SK-N-SH treated with all-trans-retinoic acid at 6 μM for 48 hours (cell line): ENCODE results near the gene PIGN.

Experiments used
- ATAC-seq: fragments of 200-7000 bp; cut with Tn5 transposase; 3 replicates; pipeline ENCODE4 v1.9.1; 2020; ENCODE audit warnings: mild to moderate bottlenecking, moderate library complexity
- ARNTL ChIP-seq: fragments of 450-650 bp; formaldehyde crosslinking; IDR thresholded peaks from 2 replicates; pipeline ENCODE4 v1.5.0; 2020; ENCODE audit warnings: low read depth, mild to moderate bottlenecking, moderate library complexity, borderline replicate concordance
- ESRRG ChIP-seq: fragments of 250-450 bp; sonication (Bioruptor Pico); IDR thresholded peaks from 2 replicates; pipeline ENCODE4 v1.6.1; 2021; ENCODE audit warnings: mild to moderate bottlenecking
- GLIS3 ChIP-seq: fragments of 250-450 bp; sonication (Bioruptor Pico); IDR thresholded peaks from 2 replicates; pipeline ENCODE4 v1.5.0; 2020; ENCODE audit warnings: mild to moderate bottlenecking, moderate library complexity
- ISL1 ChIP-seq: fragments of 250-450 bp; sonication (Bioruptor Pico); IDR thresholded peaks from 2 replicates; pipeline ENCODE4 v2.1.2; 2022; ENCODE audit warnings: mild to moderate bottlenecking, moderate library complexity
- OSR1 ChIP-seq: fragments of 250-450 bp; sonication (Bioruptor Pico); IDR thresholded peaks from 2 replicates; pipeline ENCODE4 v1.8.0; 2022; ENCODE audit warnings: moderate library complexity, mild to moderate bottlenecking, inconsistent platforms
- PPARA ChIP-seq: fragments of 250-450 bp; sonication (Bioruptor Pico); IDR thresholded peaks from 2 replicates; pipeline ENCODE4 v1.5.0; 2020; ENCODE audit warnings: mild to moderate bottlenecking, borderline replicate concordance
- RARB ChIP-seq: fragments of 250-450 bp; sonication (Bioruptor Pico); IDR thresholded peaks from 2 replicates; pipeline ENCODE4 v1.8.0; 2021; ENCODE audit warnings: mild to moderate bottlenecking, moderate library complexity
- SNAI2 ChIP-seq: fragments of 250-450 bp; sonication (Bioruptor Pico); IDR thresholded peaks from 2 replicates; pipeline ENCODE4 v1.5.0; 2020; ENCODE audit warnings: mild to moderate bottlenecking, moderate library complexity
- TCF4 ChIP-seq: fragments of 250-450 bp; sonication (Bioruptor Pico); IDR thresholded peaks from 2 replicates; pipeline ENCODE4 v1.8.0; 2021; ENCODE audit warnings: mild to moderate bottlenecking, moderate library complexity, borderline replicate concordance
- TOX ChIP-seq: fragments of 250-450 bp; sonication (Bioruptor Pico); IDR thresholded peaks from 2 replicates; pipeline ENCODE4 v1.8.0; 2021; ENCODE audit warnings: mild to moderate bottlenecking, moderate library complexity, borderline replicate concordance
- TSHZ2 ChIP-seq: fragments of 250-450 bp; sonication (Bioruptor Pico); IDR thresholded peaks from 2 replicates; pipeline ENCODE4 v1.5.0; 2020; ENCODE audit warnings: mild to moderate bottlenecking, moderate library complexity
- ZC3H10 ChIP-seq: fragments of 250-450 bp; sonication (Bioruptor Pico); IDR thresholded peaks from 2 replicates; pipeline ENCODE4 v1.5.1; 2021; ENCODE audit warnings: mild to moderate bottlenecking, moderate library complexity
- ZFP30 ChIP-seq: fragments of 450-650 bp; formaldehyde crosslinking; IDR thresholded peaks from 2 replicates; pipeline ENCODE4 v1.5.0; 2022; ENCODE audit warnings: mild to moderate bottlenecking, moderate library complexity
- ZNF565 ChIP-seq: fragments of 450-650 bp; formaldehyde crosslinking; conservative IDR thresholded peaks from 2 replicates; pipeline ENCODE4 v1.5.0; 2020; ENCODE audit warnings: low read depth, mild to moderate bottlenecking, moderate library complexity
- ZNF70 ChIP-seq: fragments of 450-650 bp; formaldehyde crosslinking; IDR thresholded peaks from 2 replicates; pipeline ENCODE4 v1.5.0; 2020; ENCODE audit warnings: mild to moderate bottlenecking, moderate library complexity
- TF ChIP-seq, protein P1 (sequence below): fragments of 250-450 bp; sonication (Bioruptor Pico); IDR thresholded peaks from 2 replicates; pipeline ENCODE4 v1.5.1; 2020; ENCODE audit warnings: low read depth, mild to moderate bottlenecking, moderate library complexity
- TF ChIP-seq, protein P2 (sequence below): fragments of 250-450 bp; sonication (Bioruptor Pico); IDR thresholded peaks from 2 replicates; pipeline ENCODE4 v1.8.0; 2020; ENCODE audit warnings: mild to moderate bottlenecking, moderate library complexity, borderline replicate concordance
- TF ChIP-seq, protein P3 (sequence below): fragments of 250-450 bp; sonication (Bioruptor Pico); IDR thresholded peaks from 2 replicates; pipeline ENCODE4 v1.5.1; 2021; ENCODE audit warnings: mild to moderate bottlenecking, moderate library complexity

The PIGN gene

GRCh38 chr18:62030091-62030985, 156.5 kb downstream of the PIGN start (continued):
- TF ChIP-seq, protein P1, sequence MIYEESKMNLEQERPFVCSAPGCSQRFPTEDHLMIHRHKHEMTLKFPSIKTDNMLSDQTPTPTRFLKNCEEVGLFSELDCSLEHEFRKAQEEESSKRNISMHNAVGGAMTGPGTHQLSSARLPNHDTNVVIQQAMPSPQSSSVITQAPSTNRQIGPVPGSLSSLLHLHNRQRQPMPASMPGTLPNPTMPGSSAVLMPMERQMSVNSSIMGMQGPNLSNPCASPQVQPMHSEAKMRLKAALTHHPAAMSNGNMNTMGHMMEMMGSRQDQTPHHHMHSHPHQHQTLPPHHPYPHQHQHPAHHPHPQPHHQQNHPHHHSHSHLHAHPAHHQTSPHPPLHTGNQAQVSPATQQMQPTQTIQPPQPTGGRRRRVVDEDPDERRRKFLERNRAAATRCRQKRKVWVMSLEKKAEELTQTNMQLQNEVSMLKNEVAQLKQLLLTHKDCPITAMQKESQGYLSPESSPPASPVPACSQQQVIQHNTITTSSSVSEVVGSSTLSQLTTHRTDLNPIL (CRISPR knock-in tag) = no peak
- TF ChIP-seq, protein P2, sequence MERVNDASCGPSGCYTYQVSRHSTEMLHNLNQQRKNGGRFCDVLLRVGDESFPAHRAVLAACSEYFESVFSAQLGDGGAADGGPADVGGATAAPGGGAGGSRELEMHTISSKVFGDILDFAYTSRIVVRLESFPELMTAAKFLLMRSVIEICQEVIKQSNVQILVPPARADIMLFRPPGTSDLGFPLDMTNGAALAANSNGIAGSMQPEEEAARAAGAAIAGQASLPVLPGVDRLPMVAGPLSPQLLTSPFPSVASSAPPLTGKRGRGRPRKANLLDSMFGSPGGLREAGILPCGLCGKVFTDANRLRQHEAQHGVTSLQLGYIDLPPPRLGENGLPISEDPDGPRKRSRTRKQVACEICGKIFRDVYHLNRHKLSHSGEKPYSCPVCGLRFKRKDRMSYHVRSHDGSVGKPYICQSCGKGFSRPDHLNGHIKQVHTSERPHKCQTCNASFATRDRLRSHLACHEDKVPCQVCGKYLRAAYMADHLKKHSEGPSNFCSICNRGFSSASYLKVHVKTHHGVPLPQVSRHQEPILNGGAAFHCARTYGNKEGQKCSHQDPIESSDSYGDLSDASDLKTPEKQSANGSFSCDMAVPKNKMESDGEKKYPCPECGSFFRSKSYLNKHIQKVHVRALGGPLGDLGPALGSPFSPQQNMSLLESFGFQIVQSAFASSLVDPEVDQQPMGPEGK (CRISPR knock-in tag) = no peak
- no peak for TF ChIP-seq TCF4 (CRISPR knock-in tag)
- no peak for TF ChIP-seq ZNF565
- no peak for TF ChIP-seq PPARA (CRISPR knock-in tag)
- TF ChIP-seq ARNTL (CRISPR knock-in tag) = no peak
- no peak for TF ChIP-seq ISL1
- no peak for TF ChIP-seq ZC3H10 (CRISPR knock-in tag)

GRCh38 chr18:62028715-62029114, 158.1 kb downstream of the PIGN start:
- no peak for TF ChIP-seq ESRRG (CRISPR knock-in tag)
- no peak for TF ChIP-seq RARB
- ATAC-seq = no peak

DNA sequence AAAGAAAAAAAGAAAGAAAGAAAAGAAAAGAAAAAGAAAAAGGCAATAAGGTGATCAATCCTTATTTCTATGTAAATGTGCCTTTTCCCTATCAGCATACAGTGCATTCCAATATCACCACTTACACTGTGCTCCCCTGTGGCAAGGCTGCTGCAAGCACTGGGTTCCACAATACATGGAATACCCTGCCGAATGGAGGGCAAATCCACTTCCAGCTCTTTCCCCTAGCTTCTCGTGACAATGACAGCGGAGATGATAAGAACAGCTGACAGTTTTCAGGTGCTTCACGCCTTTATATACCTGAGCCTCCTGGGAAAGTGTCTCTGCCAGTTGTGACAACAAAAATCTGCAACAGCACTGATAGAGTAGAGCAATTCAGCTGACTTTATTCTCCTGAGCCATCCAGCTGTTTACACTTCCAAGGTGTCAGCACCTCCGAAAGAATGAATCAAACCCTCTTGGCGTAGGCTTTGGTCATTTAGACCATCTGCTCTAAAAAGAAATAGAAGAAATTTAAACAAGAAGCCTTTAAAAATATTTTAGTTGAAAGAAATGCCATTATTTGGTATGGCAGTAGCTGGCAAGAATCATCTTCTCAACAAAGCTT, 158.8 kb downstream of the PIGN start:
- ATAC-seq = no peak
- TF ChIP-seq TOX (CRISPR knock-in tag) (no peak), ZFP30 (CRISPR knock-in tag) (no peak), TSHZ2 (CRISPR knock-in tag) (no peak), ZNF565 (no peak), OSR1 (CRISPR knock-in tag) (no peak), ESRRG (CRISPR knock-in tag) (no peak), TCF4 (CRISPR knock-in tag) (no peak), ARNTL (CRISPR knock-in tag) (no peak), ZNF70 (CRISPR knock-in tag) (no peak), ISL1 (no peak), PPARA (CRISPR knock-in tag) (no peak), RARB (no peak)
- TF ChIP-seq, protein P3, sequence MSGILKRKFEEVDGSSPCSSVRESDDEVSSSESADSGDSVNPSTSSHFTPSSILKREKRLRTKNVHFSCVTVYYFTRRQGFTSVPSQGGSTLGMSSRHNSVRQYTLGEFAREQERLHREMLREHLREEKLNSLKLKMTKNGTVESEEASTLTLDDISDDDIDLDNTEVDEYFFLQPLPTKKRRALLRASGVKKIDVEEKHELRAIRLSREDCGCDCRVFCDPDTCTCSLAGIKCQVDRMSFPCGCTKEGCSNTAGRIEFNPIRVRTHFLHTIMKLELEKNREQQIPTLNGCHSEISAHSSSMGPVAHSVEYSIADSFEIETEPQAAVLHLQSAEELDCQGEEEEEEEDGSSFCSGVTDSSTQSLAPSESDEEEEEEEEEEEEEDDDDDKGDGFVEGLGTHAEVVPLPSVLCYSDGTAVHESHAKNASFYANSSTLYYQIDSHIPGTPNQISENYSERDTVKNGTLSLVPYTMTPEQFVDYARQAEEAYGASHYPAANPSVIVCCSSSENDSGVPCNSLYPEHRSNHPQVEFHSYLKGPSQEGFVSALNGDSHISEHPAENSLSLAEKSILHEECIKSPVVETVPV (CRISPR knock-in tag) = no peak
- TF ChIP-seq, all 23 proteins: peak for 0

DNA sequence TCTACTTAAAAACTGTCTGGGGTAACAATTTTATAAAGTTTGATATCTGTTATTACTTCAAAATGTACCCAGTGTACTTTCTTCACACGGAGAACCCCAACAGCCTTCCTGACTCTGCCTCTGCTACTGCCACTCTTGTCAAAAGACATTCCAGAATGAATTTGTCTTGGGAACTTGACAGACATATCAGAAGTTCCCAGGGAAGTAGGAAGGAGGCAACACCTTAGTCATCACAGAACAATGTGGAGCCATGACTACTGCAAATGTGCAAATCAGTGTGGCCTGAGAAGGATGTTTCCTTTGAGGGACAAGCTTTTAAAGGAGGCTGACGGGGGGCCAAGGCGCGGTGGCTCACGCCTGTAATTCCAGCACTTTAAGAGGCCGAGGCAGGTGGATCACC, 160.3 kb downstream of the PIGN start:
- ATAC-seq = no peak
- no peak for TF ChIP-seq ZFP30 (CRISPR knock-in tag)
- TF ChIP-seq, protein P2 (CRISPR knock-in tag) = no peak
- TF ChIP-seq ZNF70 (CRISPR knock-in tag) = no peak
- TF ChIP-seq RARB = no peak
- TF ChIP-seq TSHZ2 (CRISPR knock-in tag) = no peak
- TF ChIP-seq ARNTL (CRISPR knock-in tag) = no peak
- TF ChIP-seq ESRRG (CRISPR knock-in tag) = no peak
- TF ChIP-seq TCF4 (CRISPR knock-in tag) = no peak
- no peak for TF ChIP-seq OSR1 (CRISPR knock-in tag)
- no peak for TF ChIP-seq ZNF565
- no peak for TF ChIP-seq GLIS3 (CRISPR knock-in tag)
- TF ChIP-seq, protein P3 (CRISPR knock-in tag) = no peak
- no peak for TF ChIP-seq SNAI2 (CRISPR knock-in tag)
